Right renal pelvis (tissue), 4 donors: ENCODE results near the gene SPRR5. TPM values are rescaled to one million over a fixed set of nuclear protein-coding genes. Genes with fewer than 3 reads are reported as not detected.

Experiments
- DNase-seq, 4 donors: peaks; one replicate each; pipeline ENCODE4 v3.0.0-alpha.2; 2013; ENCODE audit warnings: low read depth in 4 of 4, low spot score in 3 of 4, missing footprints in 1 of 4
- polyA plus RNA-seq, 4 donors: library from polyadenylated mRNA; unstranded; fragments of 120-200 nt; gene quantifications; one replicate each; pipeline ENCODE4 v1.2.1, GENCODE V29; 2013; ENCODE audit not compliant: insufficient read length in 4 of 4

Gene SPRR5
- polyA plus RNA-seq, 4 donors = not detected

DNA sequence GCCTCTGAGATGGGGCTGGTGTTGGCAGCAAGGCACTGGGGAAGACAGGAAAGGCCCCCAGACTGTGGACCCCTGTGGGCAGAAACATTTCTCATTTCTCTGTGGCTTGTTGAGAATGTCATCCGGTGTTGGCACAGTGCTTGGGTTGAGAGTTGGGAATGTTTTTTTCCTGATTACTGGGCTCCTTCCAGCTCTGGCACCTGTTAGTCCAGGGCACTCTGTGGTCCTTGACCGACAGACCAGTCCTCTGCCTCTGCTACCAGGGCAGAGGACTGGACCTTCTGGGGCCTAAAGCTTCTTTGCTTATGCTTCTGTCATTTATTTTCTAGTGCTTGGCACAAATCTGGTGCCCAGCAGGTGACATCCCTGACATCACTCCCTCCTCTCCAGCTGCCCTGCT lies 4.8 kb upstream of the SPRR5 start:
- no peak for DNase-seq

DNA sequence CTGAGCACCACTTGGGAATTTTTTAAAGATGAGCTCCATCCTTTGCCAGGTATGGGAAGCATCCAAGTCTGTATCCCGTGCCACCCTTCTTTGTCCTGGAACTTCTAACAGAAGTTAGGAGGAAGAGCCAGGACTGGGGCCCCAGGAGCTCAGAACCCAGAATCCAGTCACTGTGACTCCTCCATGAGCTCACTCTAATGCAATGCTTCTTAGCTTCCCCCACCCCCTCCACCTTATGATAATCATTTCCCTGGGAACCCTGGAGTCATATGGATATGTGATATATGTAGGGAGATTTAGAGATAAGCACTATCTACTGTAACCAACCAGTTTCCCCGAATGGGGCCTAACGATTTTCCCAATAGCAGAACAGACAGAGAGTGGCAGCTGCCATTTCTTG lies 758 bp upstream of the SPRR5 start:
- DNase-seq = no peak

DNA sequence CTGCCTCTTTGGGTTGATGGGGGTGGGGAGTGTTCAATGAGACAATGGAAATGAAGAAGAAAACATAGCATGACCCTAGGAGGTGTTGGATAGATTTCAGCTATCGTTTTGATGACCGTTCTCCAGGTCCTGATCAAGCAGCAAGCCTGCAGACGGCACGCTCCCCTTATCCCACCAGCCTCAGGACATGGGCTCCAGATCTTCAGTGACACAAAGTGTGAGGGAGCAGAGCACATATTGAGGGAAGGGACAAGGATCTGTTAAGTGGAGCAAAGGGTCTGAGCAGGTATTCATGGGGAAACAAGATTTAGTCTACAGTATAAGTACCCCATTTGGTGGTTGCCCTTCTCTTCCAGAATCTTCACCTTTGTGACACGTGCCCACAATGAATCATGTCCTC lies 4.7 kb downstream of the SPRR5 start:
- DNase-seq = no peak

DNA sequence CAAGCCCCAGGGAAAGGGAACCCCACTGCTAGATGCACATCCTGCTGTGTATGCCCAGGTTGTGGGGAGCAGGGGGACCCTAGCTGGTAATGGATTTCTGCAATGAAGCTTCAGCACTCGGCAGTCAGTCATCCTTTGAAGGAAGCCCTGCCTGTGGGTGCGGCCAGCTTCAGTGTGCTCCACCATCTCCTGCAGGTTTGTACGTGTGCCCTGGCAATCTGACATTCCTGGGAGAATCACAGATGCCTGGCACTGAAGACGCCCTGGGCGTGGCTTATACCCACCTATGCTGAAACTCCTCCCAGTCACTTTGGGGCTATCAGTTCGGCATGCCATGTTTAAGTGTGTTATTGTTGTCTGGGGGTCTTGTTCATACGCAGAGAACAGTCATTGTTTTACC lies 6.8 kb downstream of the SPRR5 start:
- no peak for DNase-seq

DNA sequence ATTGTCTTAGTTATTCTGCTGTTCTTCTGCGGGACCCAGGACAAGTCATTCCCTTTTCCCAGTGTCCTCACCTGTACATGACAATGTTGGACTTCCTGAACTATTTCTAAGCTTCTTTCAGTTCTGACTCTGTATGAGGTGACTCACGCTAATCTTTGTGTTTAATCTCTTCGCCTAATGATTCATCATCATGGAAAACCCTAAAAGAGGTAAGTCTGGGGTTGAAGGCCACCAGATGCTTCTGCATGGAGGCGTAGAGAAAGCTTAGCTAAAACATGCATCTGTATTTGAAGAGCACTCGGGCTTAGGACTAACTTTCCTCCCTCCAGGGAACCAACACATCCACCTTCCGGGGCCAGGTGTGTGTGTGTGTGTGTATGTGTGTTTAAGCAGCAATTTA lies 7.4 kb downstream of the SPRR5 start:
- no peak for DNase-seq

DNA sequence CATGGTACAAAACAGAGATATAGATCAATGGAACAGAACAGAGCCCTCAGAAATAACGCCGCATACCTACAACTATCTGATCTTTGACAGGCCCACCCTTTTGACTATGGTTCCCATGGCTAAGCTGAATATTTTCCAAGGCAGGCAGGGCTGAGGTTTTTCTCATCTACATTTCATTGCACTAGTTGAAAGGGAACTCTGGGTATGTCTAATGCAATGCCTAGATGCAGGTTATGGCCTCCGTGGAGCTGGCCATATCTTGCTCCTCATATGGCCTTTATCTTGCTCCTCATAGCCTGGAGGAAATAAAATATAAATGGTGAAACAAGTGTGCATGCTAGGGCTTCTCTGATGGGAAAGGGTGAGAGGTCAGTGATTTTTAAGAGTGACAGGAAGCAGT lies 10.6 kb downstream of the SPRR5 start:
- no peak for DNase-seq

DNA sequence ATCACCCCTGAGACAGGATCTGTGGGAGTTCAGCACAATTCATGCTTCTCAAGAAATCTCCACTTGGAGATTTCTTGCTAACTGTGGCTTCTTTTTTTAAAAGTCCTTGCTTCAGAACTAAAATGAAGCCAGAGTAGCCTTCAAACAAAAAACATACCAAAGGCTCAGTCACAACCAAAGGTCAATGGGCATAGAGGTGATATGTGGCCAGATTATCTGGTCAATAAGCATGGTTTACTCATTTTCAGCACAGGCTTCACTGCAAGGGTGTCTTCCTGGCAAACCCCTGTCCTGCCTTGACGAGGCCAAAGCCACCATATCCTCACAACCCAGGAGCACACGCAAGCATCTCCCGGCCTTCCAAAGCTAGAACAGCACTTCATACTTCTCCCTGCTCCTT lies 12.3 kb downstream of the SPRR5 start:
- DNase-seq = no peak

DNA sequence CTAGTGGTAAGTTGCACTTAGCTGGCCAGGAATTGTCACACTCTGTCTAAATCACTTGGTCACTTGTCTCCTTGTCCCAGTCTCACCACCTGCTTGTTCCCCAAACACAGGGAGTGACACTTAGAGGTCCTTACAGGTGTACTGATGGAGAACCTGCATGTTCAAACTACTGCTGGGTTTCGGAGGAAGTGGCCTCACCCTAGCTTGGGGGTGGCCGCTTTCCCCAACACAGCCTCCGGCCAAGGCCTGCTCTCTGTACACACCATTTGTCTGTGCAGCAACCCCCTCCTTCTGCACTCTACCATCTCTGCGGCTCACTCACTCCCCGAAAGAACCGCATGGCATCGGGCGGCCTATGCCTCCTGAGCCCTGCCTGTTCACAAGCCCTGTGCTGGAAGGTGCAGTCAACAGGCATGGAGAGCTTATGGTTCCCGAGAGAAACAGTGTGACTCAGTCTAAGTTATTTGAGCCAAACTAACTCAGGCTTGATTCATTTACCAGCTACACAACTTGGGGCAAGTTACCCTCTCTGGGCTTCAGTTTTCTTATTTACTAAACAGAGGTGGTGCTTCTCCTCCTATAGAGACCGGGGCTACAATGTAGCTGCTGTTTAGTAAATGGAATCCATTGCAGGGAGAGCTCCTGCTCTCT lies 12.9 kb downstream of the SPRR5 start:
- DNase-seq = no peak

DNA sequence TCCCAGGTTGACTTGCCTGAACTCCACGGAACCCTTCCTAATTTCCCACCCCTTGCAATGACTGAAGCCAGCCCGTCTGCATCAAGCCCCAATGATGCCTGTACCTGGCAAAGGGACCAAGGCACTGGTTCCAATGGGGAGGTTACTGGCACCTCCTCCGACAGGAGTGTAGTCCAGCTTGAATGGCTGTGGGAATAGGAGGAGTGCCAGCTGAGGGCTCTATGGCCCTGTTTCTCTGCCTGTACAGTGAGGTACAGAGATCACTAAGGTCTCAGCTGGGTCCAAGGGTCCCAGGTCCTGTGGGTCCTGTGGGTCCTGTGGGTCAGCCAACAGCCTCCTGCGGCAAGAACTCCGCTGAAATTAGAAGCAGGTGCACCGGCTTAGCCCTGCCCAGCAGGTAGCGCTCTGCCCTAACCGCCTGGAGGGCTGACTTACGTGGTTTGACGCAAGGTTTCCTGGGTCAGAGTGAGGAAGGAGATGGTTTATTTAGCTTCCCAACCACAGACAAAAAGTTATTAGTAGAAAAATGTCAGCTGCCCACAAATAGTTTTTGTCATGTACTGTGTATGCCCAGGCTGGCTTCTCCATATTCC lies 13.5 kb downstream of the SPRR5 start:
- no peak for DNase-seq

DNA sequence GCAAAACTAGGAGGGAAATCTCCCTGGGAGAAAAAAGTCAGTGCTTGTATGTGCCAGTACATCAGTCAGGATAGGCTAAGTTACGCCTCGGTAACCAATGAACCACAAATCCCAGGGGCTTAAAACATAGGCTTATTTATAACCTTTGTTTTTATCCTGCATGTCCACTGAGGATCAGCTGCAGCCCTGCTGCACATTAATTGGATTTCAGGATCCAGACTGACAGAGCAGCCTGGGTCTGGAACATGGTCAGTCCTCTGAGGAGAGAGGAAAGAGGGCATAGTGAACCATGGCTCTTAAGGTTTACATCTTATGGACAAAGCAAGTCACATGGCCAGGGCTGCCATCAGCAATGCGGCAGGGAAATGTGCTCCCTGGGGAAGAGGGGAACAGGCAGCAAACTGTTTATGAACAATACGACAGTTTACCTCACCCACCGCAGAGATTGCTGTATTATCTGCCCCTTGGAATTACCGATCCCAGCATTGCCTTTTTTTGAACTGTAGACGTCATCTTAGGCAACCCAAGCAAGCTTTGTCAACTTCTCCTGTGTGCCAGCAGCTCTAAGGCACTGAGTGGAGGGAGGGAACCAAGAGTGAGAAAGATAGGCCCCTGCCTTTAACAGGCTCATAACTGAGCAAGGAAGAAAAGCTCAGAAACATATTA lies 14.4 kb downstream of the SPRR5 start:
- no peak for DNase-seq

DNA sequence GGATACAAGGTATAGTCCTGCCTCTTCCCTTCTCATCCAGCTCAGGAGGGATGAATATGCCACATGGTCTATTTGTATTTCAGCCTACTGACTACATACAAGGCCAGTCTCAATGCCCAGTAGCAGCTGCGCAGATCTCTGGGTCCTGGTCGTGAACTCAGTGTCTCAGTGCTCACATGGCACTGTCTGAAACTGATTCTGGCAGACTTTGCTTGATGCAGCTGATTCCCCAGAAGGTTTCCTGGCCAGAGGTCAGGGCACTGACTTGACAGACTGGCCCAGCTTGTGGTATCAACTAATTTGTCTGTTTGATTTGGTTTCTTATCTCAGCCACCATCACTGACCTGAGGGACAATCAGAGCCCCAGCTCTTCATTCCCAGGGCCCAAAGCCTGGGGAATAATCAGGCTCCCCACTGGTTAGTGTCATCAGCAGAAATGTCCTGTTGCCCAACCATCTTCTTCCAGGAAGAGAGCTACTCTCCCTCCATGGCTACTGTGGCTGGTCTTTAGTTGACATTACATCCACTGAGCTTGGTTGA lies 15.9 kb downstream of the SPRR5 start:
- DNase-seq = no peak

DNA sequence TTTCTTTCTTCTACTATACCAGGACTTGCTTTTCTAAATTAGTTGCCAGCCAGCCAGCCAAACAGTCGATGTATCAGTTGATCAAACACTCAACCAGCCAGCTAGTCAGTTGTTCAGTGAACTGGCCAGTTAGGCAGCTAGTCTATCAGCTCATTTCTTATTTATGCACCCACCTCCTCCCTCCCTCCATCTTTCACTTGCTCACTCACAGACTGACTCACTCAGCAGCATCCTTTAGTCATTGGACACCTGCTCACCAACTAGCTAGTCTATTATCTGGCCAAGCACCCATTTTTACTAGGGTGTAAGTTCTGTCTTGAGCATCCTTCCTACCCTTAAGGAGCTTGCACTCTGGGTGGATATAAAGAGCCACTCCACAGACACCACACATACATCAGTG lies 17.5 kb downstream of the SPRR5 start:
- no peak for DNase-seq

DNA sequence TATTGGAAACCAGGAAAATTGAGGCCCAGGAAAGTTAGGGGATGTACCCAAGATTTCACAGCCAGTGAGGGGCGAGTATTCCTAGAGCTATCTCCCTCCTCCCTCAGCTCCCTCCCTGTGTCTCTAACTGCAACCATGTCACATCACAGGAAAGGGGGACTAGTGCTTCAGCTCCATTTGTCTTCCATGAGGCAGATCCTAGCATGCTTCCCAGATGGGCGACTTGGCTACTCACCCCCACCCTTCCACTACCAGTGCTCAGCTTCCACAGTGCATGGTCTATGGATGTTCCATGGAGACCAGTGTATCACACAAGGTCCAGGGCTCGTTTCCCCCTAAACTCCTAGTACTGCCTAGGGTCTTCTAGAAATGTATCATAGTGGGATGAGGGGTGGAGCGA lies 18.8 kb downstream of the SPRR5 start:
- no peak for DNase-seq

DNA sequence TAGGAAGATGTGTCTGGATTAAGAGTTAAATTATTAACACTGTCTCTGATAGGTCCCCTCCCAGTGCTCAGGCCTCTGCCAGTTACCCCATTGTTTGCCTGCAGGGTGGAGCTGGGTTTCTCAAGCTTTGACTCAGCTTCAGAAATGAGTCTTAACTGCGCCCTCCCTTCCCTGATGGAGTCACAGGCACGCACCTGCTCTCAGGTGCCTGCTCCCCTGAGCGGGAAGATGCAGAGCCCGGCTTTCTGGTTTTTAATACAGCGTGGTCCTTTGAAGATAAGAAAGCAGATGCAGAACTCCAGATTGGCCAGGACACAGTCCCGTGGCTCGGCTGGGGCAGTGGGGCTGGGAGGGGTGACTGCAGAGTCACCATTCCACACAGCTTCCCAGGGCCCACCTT lies 20.2 kb downstream of the SPRR5 start:
- no peak for DNase-seq

DNA sequence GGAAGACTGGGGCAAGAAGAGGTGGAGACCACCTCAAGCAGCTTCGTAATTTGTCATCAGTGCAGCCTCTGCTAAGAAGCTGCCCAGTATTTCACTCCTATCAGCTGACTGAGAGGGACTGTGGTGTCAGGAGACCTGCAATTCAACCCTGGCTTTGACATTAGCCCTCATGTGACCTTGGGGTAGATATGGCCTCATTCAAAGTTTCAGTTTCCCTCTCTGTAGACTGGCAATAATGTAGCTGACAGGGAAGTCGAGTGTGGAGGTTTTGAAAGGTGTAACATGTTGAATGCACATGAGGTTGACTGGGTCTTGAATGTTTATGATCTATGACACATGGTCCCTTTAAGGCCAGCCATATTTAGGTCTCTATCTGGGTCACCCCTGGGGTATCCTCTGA lies 21.2 kb downstream of the SPRR5 start:
- no peak for DNase-seq

DNA sequence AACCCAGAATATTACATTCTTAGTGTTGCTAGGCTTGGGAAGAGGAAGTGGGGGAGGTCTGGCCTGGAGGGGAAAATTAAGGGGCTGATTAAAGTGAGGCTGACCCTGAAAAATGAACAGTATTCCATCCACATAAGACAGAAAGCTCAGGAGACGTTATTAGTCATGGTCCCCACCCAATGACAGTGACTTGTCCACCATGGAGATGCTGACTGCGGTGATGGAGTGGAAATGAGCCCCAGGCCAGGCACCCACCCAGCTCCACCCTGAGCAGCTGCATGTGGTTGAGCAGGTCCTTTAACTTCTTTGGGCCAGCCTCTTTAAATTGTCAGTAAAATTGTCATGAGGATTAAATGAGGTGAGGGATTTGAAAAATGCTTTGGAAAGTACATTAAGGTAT lies 22.0 kb downstream of the SPRR5 start:
- no peak for DNase-seq

DNA sequence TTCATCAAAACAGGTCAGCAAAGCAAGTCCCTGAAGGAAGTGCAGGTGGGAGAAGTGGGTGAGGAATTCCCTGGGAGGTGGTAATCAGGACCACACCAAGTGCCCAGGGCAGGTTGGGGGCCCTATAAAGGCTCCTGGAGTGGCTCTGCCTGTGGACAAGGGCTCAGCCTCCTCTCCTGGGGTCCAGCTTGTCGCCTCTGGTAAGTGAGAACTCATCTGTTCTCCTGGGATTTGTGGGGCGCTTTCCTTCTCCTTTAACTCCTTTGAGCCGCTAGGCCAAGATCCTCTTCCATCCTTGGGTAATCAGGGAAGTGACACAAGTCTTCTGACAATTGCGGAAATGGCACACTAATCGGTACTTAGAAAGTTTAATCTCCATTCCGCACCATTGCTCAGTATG lies 23.5 kb downstream of the SPRR5 start, which contains the start of gene SPRR4:
Gene SPRR4 (plus strand): TSS at position 154 of the 400 bp plus-strand sequence. CDS start 1,243 bp downstream, outside the sequence.
- DNase-seq = no peak

DNA sequence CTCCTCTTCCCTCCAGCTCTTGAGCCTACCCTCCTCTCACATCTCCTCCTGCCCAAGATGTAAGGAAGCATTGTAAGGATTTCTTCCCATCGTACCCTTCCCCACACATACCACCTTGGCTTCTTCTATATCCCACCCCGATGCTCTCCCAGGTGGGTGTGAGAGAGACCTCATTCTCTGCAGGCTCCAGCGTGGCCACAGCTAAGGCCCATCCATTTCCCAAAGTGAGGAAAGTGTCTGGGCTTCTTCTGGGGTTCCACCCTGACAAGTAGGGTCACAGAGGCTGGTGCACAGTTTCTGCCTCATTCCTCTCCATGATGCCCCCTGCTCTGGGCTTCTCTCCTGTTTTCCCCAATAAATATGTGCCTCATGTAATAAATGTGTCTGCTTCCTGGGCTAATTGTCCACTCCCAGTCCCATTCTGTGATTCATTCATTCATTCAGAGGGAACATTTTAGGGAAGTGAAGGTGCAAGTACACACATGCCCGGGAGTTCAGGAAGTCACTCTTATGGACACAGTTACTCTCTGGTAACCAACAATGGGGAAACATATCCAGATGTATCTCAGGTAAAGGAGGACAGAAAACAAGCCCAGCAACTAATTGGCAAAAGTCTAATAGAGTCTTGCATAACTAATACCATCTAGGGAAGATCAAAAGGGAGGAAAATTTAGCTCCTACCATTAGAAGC lies 25.3 kb downstream of the SPRR5 start:
- no peak for DNase-seq

DNA sequence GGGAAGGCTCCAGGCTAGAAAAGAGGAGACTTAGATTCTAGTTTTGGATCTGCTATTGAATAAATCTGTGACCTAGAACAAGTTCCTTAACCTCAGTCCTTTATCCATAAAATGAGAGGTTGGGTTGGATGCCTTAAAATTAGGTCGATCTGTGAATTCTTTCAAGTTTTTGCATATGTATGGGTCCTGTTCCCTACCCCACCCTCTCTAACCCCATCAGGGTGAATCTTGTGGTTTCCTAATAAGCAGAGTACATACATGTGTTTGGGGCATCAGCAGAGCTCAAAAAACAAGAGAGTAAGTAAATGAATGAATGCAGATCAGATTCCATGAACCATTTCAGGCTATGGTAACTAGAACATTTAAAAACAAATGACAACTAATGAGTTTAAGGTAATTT lies 29.7 kb downstream of the SPRR5 start:
- no peak for DNase-seq

DNA sequence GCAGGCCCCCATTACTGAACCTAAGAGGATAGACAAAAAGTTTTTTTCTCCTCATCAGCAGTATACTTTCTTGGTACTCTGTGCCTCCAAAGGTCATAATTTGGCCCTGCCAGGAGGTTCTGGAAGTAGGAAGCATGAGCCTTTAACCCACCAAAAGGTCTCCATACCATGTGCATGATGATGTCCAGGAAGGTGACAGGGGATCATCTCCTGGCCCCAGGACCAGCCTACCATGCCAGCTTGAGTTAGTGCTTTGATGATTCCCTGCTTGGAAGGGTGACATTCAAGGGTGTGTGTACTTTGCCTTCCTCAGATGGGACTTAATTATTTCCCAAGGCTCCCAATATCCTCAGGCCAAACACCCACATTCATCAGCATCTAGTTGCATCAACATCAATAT lies 30.6 kb downstream of the SPRR5 start:
- no peak for DNase-seq

DNA sequence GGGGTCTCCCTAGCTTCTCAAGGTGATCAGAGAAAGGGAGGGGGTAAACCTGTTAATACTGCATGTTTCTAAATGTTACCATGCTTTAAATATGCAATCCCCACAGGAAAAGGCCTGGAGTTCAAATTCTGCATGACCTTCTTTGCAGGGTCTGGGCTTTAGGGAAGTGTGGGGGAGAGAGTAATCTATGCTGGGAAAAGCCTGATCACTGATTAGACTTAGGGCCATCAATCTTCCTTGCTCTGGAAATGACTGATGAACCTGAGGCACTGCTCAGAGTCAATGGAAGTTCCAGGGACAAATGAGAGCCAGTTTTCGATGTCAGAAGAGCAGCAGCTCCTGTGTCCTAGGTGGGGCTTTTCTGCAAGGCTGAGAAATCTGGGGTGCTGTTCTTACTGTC lies 33.7 kb downstream of the SPRR5 start:
- DNase-seq = no peak
